HG03097 (cell line): ENCODE results near the gene GALNT5.
A peak's percentile ranks its signal among the peaks of the same experiment; 100 is the strongest.

Experiments
- ATAC-seq: cut with Tn5 transposase; IDR thresholded peaks from one replicate; pipeline ENCODE4 v1.9.1; 2021; ENCODE audit not compliant: unreplicated experiment, low FRiP score

Gene GALNT5

DNA sequence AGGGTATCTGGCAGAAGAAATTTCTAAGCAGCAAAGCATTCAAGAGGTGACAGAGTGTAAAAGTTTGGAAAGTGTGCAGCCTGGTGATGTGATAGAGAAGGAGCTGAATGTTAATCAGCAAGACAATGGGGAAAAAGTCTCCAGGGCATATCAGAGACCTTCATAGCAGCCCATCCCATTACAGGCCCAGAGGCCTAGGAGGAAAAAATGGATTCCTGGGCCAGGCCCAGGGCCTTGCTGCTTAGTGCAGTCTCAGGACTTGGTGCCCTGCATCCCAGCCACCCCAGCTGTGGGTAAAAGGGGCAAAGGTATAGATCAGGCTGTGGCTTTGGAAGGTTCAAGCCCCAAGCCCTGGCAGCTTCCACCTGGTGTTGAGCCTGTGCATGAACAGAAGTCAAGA is 104.0 kb downstream of the GALNT5 start:
- ATAC-seq = no peak

- ATAC-seq = no peak
Observed at GRCh38 chr2:157362627-157363026, 105.1 kb downstream of the GALNT5 start.

DNA sequence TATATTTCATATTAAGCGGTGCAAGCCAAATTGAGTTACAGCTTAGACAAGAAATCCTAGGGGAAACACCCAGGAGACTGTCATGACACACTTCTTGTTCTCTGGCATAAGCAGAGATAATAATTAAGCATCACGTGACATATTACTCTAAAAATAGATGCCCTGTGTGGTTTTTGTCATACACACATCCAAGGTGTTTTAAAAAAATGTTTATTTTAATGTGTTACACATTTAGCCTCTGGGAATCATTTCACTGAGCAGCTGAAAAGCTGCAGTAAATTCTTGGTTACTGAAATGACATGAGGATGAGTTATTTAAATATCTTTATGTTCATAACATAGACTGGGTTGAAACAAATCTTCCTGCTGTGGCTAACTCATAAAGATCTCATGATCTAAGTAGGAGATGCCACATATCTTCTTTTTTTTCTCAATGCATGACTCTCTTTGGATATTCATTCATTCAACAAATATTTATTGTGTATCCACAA is 106.2 kb downstream of the GALNT5 start:
- peak; percentile 71 for ATAC-seq
